Heart left ventricle (tissue), 13 donors: ENCODE data around the gene PRAMEF12.

Source experiments
- CTCF ChIP-seq, 12 donors: fragments of 200-600 bp; sonication (generic) in 4 of 12; IDR thresholded peaks; one replicate each; pipeline versions ENCODE4 v1.5.0 to v1.8.0; 2018 to 2022; ENCODE audit warnings: antibody characterized with exemption in 12 of 12, mild to moderate bottlenecking in 5 of 12
- POLR2A ChIP-seq, 2 donors: fragments of 450-650 bp; IDR thresholded peaks; one replicate each; pipeline ENCODE4 v1.6.1; 2017; ENCODE audit warnings: antibody characterized with exemption in 2 of 2, mild to moderate bottlenecking in 2 of 2, moderate library complexity in 2 of 2
- donor health status: ischemic (EF 13 %, LVEDD 7.1; RV severe dilation, severe dysfunction).
- donor health status: DM: no; HTN: yes; CAD: no.
- donor health status: DM: no; HTN: no; CAD: no.
- donor health status: ischemic (EF 25% LVEDD 6.9; RV normal size, moderate dysfunction).
- donor health status: ischemic (EF 25% LVEDD 5.7; RV mildly dilated, moderate dysfunction).
- donor health status: ischemic (EF 35%, LVEDD 5.7; RV mildly dilated, moderate dysfunction).
- donor health status: nonischemic (EF 11% LVEDD 7.7; RV severe dilation, severe dysfunction).
- donor health status: DM: yes; HTN: yes; CAD: no.
- donor health status: PGD.
- donor health status: ischemic (EF 29% LVEDD 5.4; RV normal size, mild dysfunction).
- donor health status: nonischemic (EF 23%, LVEDD 6.1; RV moderate dilation, normal function).

- TF ChIP-seq POLR2A (IDR thresholded peaks at IDR 0.05) (no peak), CTCF (IDR thresholded peaks at IDR 0.05) (no peak)
Measured at GRCh38 chr1:12772520-12772919, 1.0 kb upstream of the PRAMEF12 start.
